HepG2 (cell line): ENCODE data around the gene PRKG1. TPM values are rescaled to one million over a fixed set of nuclear protein-coding genes. Genes with fewer than 3 reads are reported as not detected.

Experiments used
- ATAC-seq: fragments of 200-7000 bp; cut with Tn5 transposase; 3 replicates; pipeline ENCODE4 v1.9.1; 2020; ENCODE audit warnings: mild to moderate bottlenecking, moderate library complexity
- BruUV-seq: library from RNA; stranded (reverse); fragments of 400-500 nt; replicated peaks from 2 replicates; lab custom pipeline; 2021; lab: Mats Ljungman, UMichigan
- CTCF ChIA-PET: fragments of 300-600 bp; formaldehyde crosslinking; extraction: SDS; loops from one replicate; lab custom pipeline; 2021; ENCODE audit warnings: low total read pairs, inconsistent platforms, low intra/inter-chr PET ratio; lab: Yijun Ruan, JAX
- POLR2A ChIA-PET: fragments of 350-600 bp; sonication (Branson Sonifier 250); formaldehyde crosslinking; loops from one replicate; lab custom pipeline; 2020; ENCODE audit warnings: antibody characterized with exemption, inconsistent platforms; lab: Yijun Ruan, JAX
- DNase-seq: peaks from one replicate; pipeline ENCODE4 v3.0.0-alpha.2; 2015; ENCODE audit warnings: low spot score
- FAIRE-seq: peaks from 3 replicates; lab custom pipeline; 2011; peaks lifted over from hg19 to GRCh38; lab: Jason Lieb, UNC
- H2AFZ ChIP-seq: one replicate; pipeline ENCODE4 v1.6.1; 2011; ENCODE audit warnings: low read length, inconsistent platforms
- H3K27ac ChIP-seq: fragments of 300-600 bp; 3 replicates; pipeline ENCODE4 v1.8.0; 2011; ENCODE audit warnings: mixed run types, mild to moderate bottlenecking, mixed read lengths, low read length, inconsistent platforms; ENCODE audit not compliant: insufficient read depth; ENCODE audit errors: extremely low read length
- H3K27me3 ChIP-seq, 2 experiments: fragments of 200-600 bp in 1 of 2; 2 replicates in 1 of 2; 3 replicates in 1 of 2; pipeline versions ENCODE4 v1.6.0 to v1.8.0; 2011; ENCODE audit warnings: low read length in 2 of 2, mild to moderate bottlenecking in 2 of 2, moderate library complexity in 2 of 2, inconsistent platforms in 1 of 2; ENCODE audit not compliant: insufficient read depth in 2 of 2, control insufficient read depth in 1 of 2
- H3K36me3 ChIP-seq, 2 experiments: fragments of 200-600 bp in 1 of 2; replicated peaks in 1 of 2; 2 replicates in 1 of 2; 3 replicates in 1 of 2; pipeline versions ENCODE4 v1.5.1 to v1.8.0; 2011; ENCODE audit warnings: low read length in 2 of 2, inconsistent platforms in 1 of 2; ENCODE audit not compliant: insufficient read depth in 2 of 2, control insufficient read depth in 1 of 2
- H3K4me1 ChIP-seq: 2 replicates; pipeline ENCODE4 v1.5.1; 2012; ENCODE audit warnings: low read length, inconsistent platforms; ENCODE audit not compliant: insufficient read depth
- H3K4me2 ChIP-seq: 2 replicates; pipeline ENCODE4 v1.6.0; 2011; ENCODE audit warnings: low read depth, low read length, inconsistent platforms
- H3K4me3 ChIP-seq, 3 experiments: fragments of 200-600 bp in 1 of 3; sonication (generic), shearing (Covaris generic) in 1 of 3; replicated peaks in 1 of 3; 2 replicates each; pipeline ENCODE4 v1.5.1; 2011 to 2016; ENCODE audit warnings: low read length in 3 of 3, inconsistent platforms in 2 of 3, low read depth in 2 of 3, mild to moderate bottlenecking in 2 of 3, control low read depth in 1 of 3, mixed read lengths in 1 of 3; ENCODE audit not compliant: insufficient read depth in 1 of 3
- H3K79me2 ChIP-seq: one replicate; pipeline ENCODE4 v1.6.1; 2011; ENCODE audit warnings: low read length, inconsistent platforms; ENCODE audit not compliant: insufficient read depth
- H3K9ac ChIP-seq: 2 replicates; pipeline ENCODE4 v1.6.0; 2011; ENCODE audit warnings: mild to moderate bottlenecking, low read depth, low read length, inconsistent platforms; ENCODE audit not compliant: insufficient read depth
- H3K9me3 ChIP-seq: 2 replicates; pipeline ENCODE4 v1.5.1; 2012; ENCODE audit warnings: mild to moderate bottlenecking, low read length
- H4K20me1 ChIP-seq: 2 replicates; pipeline ENCODE4 v1.6.0; 2011; ENCODE audit warnings: inconsistent platforms, mild to moderate bottlenecking, low read length, moderate library complexity; ENCODE audit not compliant: insufficient read depth
- MTF2 ChIP-seq: sonication (generic); formaldehyde crosslinking; IDR thresholded peaks from 2 replicates; pipeline ENCODE4 v1.5.0; 2020; ENCODE audit warnings: missing genetic modification reagents, borderline replicate concordance
- ZBTB7B ChIP-seq: sonication (generic); formaldehyde crosslinking; IDR thresholded peaks from 2 replicates; pipeline ENCODE4 v1.4.0; 2020; ENCODE audit warnings: missing genetic modification reagents
- ZMYM2 ChIP-seq: sonication (generic); formaldehyde crosslinking; IDR thresholded peaks from 2 replicates; pipeline ENCODE4 v1.8.0; 2022; ENCODE audit warnings: mild to moderate bottlenecking, missing genetic modification reagents
- ZNF44 ChIP-seq: sonication (generic); formaldehyde crosslinking; IDR thresholded peaks from 2 replicates; pipeline ENCODE4 v1.5.1; 2020; ENCODE audit warnings: mild to moderate bottlenecking, missing genetic modification reagents
- ZSCAN31 ChIP-seq: sonication (generic); formaldehyde crosslinking; IDR thresholded peaks from 2 replicates; pipeline ENCODE4 v1.5.0; 2020; ENCODE audit warnings: low read depth, mild to moderate bottlenecking, missing genetic modification reagents
- WGBS: methylation state at CpG from one replicate; pipeline ENCODE4 v1.1.6; 2017; ENCODE audit warnings: low lambda C conversion rate; 5-methylcytosine and 5-hydroxymethylcytosine counted together
- in situ Hi-C: cut with HindIII; loops from 2 replicates; pipeline ENCODE4 v1.10.0; 2017; ENCODE audit warnings: low pct_unique_long_range_greater_than_20kb; ENCODE audit not compliant: extremely low pct_ligation_motif_present
- intact Hi-C: fragments of 100-400 bp; cut with micrococcal nuclease; formaldehyde crosslinking; loops from one replicate; pipeline ENCODE4 v1.10.0; 2022; ENCODE audit not compliant: unreplicated experiment
- polyA plus RNA-seq, 8 experiments: library from polyadenylated mRNA; depleted of rRNA in 3 of 8; stranded (reverse) in 7 of 8; unstranded in 1 of 8; fragments of >200 nt; fragmentation: Illumina TruSeq in 4 of 8; extraction: Trizol in 4 of 8; gene quantifications; 2 replicates each; pipeline versions ENCODE4 v1.2.1 to v1.2.3, GENCODE V29; 2011 to 2016; ENCODE audit warnings: low read depth in 4 of 8, missing spikeins in 1 of 8, mixed read lengths in 1 of 8; ENCODE audit not compliant: insufficient read depth in 1 of 8
- total RNA-seq, 5 experiments: library from RNA; depleted of rRNA; stranded (reverse); fragments of >200 nt; fragmentation: Illumina TruSeq; extraction: Trizol; gene quantifications; 2 replicates each; pipeline ENCODE4 v1.2.3, GENCODE V29; 2016; ENCODE audit warnings: low read depth in 1 of 5
- TF ChIP-seq, protein P1 (sequence below): sonication (generic); formaldehyde crosslinking; IDR thresholded peaks from 2 replicates; pipeline ENCODE4 v1.5.1; 2020; ENCODE audit warnings: missing genetic modification reagents, mild to moderate bottlenecking, borderline replicate concordance

PRKG1 gene
- total and polyA plus RNA-seq, 2 of the 13 experiments (the other 11 are each of a cell fraction or from before 2014, with no cell fraction given): 0.01 TPM; not detected in 1

- POLR2A ChIA-PET: no interaction called here
- DNase-seq (no peak), FAIRE-seq (no peak), ATAC-seq (no peak)
- H3K4me1 ChIP-seq: no peaks in the 10 kb centered on the region
- no peak overlapping the region for H3K4me2 ChIP-seq
- in situ Hi-C loops: no loop called here
- no peaks in the 10 kb centered on the region for H3K79me2 ChIP-seq
- H2AFZ ChIP-seq: no peak overlapping the region
- no peaks in the 10 kb centered on the region for H3K36me3 ChIP-seq
- intact Hi-C loops: no loop called here
- H3K9me3 ChIP-seq: no peaks in the 10 kb centered on the region
- H3K4me3 ChIP-seq: no peak overlapping the region
- no peak overlapping the region for H3K9ac ChIP-seq
- H3K27me3 ChIP-seq: no peaks in the 10 kb centered on the region; a peak in 1 of 5 replicates
- no peak for TF ChIP-seq MTF2
- TF ChIP-seq ZMYM2 (CRISPR knock-in tag): no peak
- no peak for TF ChIP-seq ZBTB7B (CRISPR knock-in tag)
- TF ChIP-seq, protein P1, sequence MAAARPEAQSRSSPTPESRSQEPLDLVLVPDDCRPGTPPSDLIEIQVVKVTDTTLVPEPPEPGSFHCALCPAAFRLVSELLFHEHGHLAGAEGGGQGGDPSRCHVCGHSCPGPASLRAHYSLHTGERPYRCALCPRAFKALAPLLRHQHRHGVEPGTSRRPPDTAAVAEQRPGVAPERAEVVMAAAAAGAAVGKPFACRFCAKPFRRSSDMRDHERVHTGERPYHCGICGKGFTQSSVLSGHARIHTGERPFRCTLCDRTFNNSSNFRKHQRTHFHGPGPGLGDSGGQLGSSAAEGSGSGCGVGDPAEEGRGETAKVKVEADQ (CRISPR knock-in tag): no peak
- no peak for TF ChIP-seq ZSCAN31 (CRISPR knock-in tag)
- no peaks in the 10 kb centered on the region for H4K20me1 ChIP-seq
- BruUV-seq: no TSS peak
- 0% methylated on average over 1 of the region's 1 CpG for WGBS
- H3K27ac ChIP-seq: no peak overlapping the region
- CTCF ChIA-PET: no interaction called here
These were observed 829.4 kb downstream of the PRKG1 start for GRCh38 chr10:51903675-51904074.

GRCh38 chr10:51905032-51905431, 830.7 kb downstream of the PRKG1 start:
- DNase-seq (no peak), FAIRE-seq (no peak), ATAC-seq (no peak)
- no peaks in the 10 kb centered on the region for H3K9me3 ChIP-seq
- intact Hi-C loops: no loop called here
- in situ Hi-C loops: no loop called here
- H3K36me3 ChIP-seq: no peaks in the 10 kb centered on the region
- no peak overlapping the region for H3K4me3 ChIP-seq
- H3K4me2 ChIP-seq: no peak overlapping the region
- no peaks in the 10 kb centered on the region for H3K4me1 ChIP-seq
- no peaks in the 10 kb centered on the region for H3K79me2 ChIP-seq
- no peak for TF ChIP-seq ZNF44 (CRISPR knock-in tag)
- H3K27ac ChIP-seq: no peak overlapping the region
- no peak overlapping the region for H2AFZ ChIP-seq
- ChIA-PET CTCF (no interaction called here), POLR2A (no interaction called here)
- H3K9ac ChIP-seq: no peak overlapping the region
- no TSS peak for BruUV-seq
- H3K27me3 ChIP-seq: no peaks in the 10 kb centered on the region
- H4K20me1 ChIP-seq: no peaks in the 10 kb centered on the region
